HEK293 (cell line): Measurements from ENCODE around the gene MED20.

Source experiments
- CTCF ChIA-PET: fragments of 350-600 bp; formaldehyde crosslinking; extraction: SDS; loops from one replicate; lab custom pipeline; 2021; ENCODE audit warnings: antibody characterized with exemption; lab: Yijun Ruan, JAX
- POLR2A ChIA-PET: fragments of 300-600 bp; formaldehyde crosslinking; extraction: SDS; loops from one replicate; lab custom pipeline; 2020; ENCODE audit warnings: antibody characterized with exemption, inconsistent platforms; lab: Yijun Ruan, JAX
- H3K27ac ChIP-seq: fragments of 200-500 bp; sonication (Bioruptor generic); 2 replicates; pipeline ENCODE4 v1.5.1; 2014; ENCODE audit warnings: low read depth, low read length, control low read depth, inconsistent platforms; ENCODE audit errors: extremely low read depth
- H3K36me3 ChIP-seq, 2 experiments: fragments of 200-500 bp in 1 of 2; sonication (Bioruptor generic) in 1 of 2; 1 replicate in 1 of 2; 2 replicates in 1 of 2; pipeline ENCODE4 v1.5.1; 2014 to 2017; ENCODE audit warnings: inconsistent platforms in 2 of 2, low read length in 2 of 2; ENCODE audit not compliant: control insufficient read depth in 2 of 2, insufficient read depth in 1 of 2
- H3K4me1 ChIP-seq: fragments of 200-500 bp; sonication (Bioruptor generic); 2 replicates; pipeline ENCODE4 v1.5.1; 2014; ENCODE audit warnings: mild to moderate bottlenecking, low read length, inconsistent platforms; ENCODE audit not compliant: control insufficient read depth, insufficient read depth
- H3K4me3 ChIP-seq: 2 replicates; pipeline ENCODE4 v1.5.1; 2011; ENCODE audit warnings: low read depth, mild to moderate bottlenecking, control low read depth, low read length, moderate library complexity
- H3K9me3 ChIP-seq: fragments of 200-500 bp; sonication (Bioruptor generic); 2 replicates; pipeline ENCODE4 v1.5.1; 2014; ENCODE audit warnings: low read depth, low read length, inconsistent platforms; ENCODE audit not compliant: control insufficient read depth, insufficient read depth
- ZNF155 ChIP-seq: fragments of 450-650 bp; formaldehyde crosslinking; IDR thresholded peaks from 2 replicates; pipeline ENCODE4 v1.5.1; 2016; ENCODE audit warnings: missing biosample characterization, missing genetic modification characterization
- ZNF16 ChIP-seq: fragments of 450-650 bp; formaldehyde crosslinking; IDR thresholded peaks from 2 replicates; pipeline ENCODE4 v1.5.1; 2016; ENCODE audit warnings: low read depth, missing biosample characterization, missing genetic modification characterization
- ZNF211 ChIP-seq: fragments of 450-650 bp; formaldehyde crosslinking; IDR thresholded peaks from 2 replicates; pipeline ENCODE4 v1.5.1; 2016; ENCODE audit warnings: low read depth, missing biosample characterization, missing genetic modification characterization
- ZNF214 ChIP-seq: fragments of 450-650 bp; formaldehyde crosslinking; IDR thresholded peaks from 2 replicates; pipeline ENCODE4 v1.5.1; 2017; ENCODE audit warnings: missing biosample characterization, mild to moderate bottlenecking, missing genetic modification characterization, borderline replicate concordance
- ZNF335 ChIP-seq: fragments of 450-650 bp; formaldehyde crosslinking; conservative IDR thresholded peaks from 2 replicates; pipeline ENCODE4 v1.5.1; 2016; ENCODE audit warnings: missing biosample characterization, missing genetic modification characterization
- TF ChIP-seq, protein P1 (sequence below): fragments of 450-650 bp; formaldehyde crosslinking; IDR thresholded peaks from 2 replicates; pipeline ENCODE4 v1.5.1; 2016; ENCODE audit warnings: missing biosample characterization, missing genetic modification characterization, low read depth
- TF ChIP-seq, protein P2 (sequence below): fragments of 450-650 bp; IDR thresholded peaks from 2 replicates; pipeline ENCODE4 v1.5.1; 2018; ENCODE audit warnings: missing biosample characterization, mild to moderate bottlenecking, missing genetic modification characterization
- TF ChIP-seq, protein P3 (sequence below): fragments of 450-650 bp; formaldehyde crosslinking; IDR thresholded peaks from 2 replicates; pipeline ENCODE4 v1.5.1; 2016; ENCODE audit warnings: missing biosample characterization, missing genetic modification characterization
- TF ChIP-seq, protein P4 (sequence below): fragments of 450-650 bp; formaldehyde crosslinking; IDR thresholded peaks from 2 replicates; pipeline ENCODE4 v1.5.1; 2016; ENCODE audit warnings: missing biosample characterization, missing genetic modification characterization, borderline replicate concordance
- TF ChIP-seq, protein P5 (sequence below): fragments of 450-650 bp; formaldehyde crosslinking; IDR thresholded peaks from 2 replicates; pipeline ENCODE4 v1.5.1; 2016; ENCODE audit warnings: missing biosample characterization, missing genetic modification characterization

Gene MED20

DNA sequence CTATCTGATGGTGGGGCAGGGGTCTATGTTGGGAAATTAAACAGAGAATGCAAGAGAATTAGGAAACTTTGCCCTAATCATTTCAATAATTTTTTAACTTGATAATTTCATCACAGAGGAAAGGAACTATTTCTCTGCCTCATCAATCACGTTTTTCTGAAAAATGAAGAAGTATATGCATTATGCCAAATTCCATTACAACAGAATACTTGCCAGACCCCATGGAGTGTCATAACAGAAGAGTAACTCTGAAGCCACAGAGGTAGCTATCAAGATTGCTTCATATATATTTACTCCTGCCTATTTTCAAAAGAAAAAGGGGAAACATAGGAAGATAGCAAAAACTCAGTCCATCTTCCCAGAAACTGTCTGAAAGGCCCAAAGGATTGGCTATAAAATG, 20.1 kb downstream of the MED20 start (continued):
- TF ChIP-seq, protein P1, sequence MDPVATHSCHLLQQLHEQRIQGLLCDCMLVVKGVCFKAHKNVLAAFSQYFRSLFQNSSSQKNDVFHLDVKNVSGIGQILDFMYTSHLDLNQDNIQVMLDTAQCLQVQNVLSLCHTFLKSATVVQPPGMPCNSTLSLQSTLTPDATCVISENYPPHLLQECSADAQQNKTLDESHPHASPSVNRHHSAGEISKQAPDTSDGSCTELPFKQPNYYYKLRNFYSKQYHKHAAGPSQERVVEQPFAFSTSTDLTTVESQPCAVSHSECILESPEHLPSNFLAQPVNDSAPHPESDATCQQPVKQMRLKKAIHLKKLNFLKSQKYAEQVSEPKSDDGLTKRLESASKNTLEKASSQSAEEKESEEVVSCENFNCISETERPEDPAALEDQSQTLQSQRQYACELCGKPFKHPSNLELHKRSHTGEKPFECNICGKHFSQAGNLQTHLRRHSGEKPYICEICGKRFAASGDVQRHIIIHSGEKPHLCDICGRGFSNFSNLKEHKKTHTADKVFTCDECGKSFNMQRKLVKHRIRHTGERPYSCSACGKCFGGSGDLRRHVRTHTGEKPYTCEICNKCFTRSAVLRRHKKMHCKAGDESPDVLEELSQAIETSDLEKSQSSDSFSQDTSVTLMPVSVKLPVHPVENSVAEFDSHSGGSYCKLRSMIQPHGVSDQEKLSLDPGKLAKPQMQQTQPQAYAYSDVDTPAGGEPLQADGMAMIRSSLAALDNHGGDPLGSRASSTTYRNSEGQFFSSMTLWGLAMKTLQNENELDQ (tag by site-specific recombination): no peak
- TF ChIP-seq, protein P2, sequence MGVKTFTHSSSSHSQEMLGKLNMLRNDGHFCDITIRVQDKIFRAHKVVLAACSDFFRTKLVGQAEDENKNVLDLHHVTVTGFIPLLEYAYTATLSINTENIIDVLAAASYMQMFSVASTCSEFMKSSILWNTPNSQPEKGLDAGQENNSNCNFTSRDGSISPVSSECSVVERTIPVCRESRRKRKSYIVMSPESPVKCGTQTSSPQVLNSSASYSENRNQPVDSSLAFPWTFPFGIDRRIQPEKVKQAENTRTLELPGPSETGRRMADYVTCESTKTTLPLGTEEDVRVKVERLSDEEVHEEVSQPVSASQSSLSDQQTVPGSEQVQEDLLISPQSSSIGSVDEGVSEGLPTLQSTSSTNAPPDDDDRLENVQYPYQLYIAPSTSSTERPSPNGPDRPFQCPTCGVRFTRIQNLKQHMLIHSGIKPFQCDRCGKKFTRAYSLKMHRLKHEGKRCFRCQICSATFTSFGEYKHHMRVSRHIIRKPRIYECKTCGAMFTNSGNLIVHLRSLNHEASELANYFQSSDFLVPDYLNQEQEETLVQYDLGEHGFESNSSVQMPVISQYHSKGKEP (tag by site-specific recombination): no peak
- TF ChIP-seq ZNF214 (no peak), ZNF16 (tag by site-specific recombination) (no peak)

DNA sequence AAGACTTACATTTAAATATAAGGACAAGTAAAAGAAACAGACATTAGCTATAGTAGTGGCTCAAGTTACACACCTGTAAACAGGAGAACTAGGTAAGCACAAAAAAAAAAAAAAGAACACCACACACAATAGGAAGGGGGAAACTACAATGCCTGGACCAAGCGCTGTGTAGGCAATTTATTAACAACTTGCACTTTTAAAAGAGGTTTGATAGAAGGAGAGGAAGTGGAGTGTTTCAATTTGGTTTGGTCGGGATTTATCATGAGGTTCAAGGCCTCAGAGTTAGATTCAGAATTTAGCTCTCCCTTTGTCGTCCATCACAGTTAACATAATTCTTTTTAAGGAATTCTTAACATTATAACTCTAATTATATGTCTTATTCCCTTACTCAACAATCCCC, 24.7 kb downstream of the MED20 start:
- no peaks in the 10 kb centered on the region for H3K9me3 ChIP-seq
- CTCF ChIA-PET: interaction anchor here (0.7 to 2.0 kb wide), 4 partner anchors 9 to 148 kb away, joined by 3 to 17 read pairs (median 6); partner anchors contain the start of genes BYSL, MED20 and TOMM6
- H3K36me3 ChIP-seq: no peaks in the 10 kb centered on the region; a peak in 1 of 3 replicates
- TF ChIP-seq ZNF335 (tag by site-specific recombination) (peak; percentile 42), ZNF155 (tag by site-specific recombination) (no peak), ZNF211 (tag by site-specific recombination) (no peak)
- TF ChIP-seq, protein P3, sequence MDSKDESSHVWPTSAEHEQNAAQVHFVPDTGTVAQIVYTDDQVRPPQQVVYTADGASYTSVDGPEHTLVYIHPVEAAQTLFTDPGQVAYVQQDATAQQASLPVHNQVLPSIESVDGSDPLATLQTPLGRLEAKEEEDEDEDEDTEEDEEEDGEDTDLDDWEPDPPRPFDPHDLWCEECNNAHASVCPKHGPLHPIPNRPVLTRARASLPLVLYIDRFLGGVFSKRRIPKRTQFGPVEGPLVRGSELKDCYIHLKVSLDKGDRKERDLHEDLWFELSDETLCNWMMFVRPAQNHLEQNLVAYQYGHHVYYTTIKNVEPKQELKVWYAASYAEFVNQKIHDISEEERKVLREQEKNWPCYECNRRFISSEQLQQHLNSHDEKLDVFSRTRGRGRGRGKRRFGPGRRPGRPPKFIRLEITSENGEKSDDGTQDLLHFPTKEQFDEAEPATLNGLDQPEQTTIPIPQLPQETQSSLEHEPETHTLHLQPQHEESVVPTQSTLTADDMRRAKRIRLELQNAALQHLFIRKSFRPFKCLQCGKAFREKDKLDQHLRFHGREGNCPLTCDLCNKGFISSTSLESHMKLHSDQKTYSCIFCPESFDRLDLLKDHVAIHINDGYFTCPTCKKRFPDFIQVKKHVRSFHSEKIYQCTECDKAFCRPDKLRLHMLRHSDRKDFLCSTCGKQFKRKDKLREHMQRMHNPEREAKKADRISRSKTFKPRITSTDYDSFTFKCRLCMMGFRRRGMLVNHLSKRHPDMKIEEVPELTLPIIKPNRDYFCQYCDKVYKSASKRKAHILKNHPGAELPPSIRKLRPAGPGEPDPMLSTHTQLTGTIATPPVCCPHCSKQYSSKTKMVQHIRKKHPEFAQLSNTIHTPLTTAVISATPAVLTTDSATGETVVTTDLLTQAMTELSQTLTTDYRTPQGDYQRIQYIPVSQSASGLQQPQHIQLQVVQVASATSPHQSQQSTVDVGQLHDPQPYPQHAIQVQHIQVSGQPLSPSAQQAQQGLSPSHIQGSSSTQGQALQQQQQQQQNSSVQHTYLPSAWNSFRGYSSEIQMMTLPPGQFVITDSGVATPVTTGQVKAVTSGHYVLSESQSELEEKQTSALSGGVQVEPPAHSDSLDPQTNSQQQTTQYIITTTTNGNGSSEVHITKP (tag by site-specific recombination): peak; percentile 47; the same call in 1 of the 2 replicates
- TF ChIP-seq, protein P4, sequence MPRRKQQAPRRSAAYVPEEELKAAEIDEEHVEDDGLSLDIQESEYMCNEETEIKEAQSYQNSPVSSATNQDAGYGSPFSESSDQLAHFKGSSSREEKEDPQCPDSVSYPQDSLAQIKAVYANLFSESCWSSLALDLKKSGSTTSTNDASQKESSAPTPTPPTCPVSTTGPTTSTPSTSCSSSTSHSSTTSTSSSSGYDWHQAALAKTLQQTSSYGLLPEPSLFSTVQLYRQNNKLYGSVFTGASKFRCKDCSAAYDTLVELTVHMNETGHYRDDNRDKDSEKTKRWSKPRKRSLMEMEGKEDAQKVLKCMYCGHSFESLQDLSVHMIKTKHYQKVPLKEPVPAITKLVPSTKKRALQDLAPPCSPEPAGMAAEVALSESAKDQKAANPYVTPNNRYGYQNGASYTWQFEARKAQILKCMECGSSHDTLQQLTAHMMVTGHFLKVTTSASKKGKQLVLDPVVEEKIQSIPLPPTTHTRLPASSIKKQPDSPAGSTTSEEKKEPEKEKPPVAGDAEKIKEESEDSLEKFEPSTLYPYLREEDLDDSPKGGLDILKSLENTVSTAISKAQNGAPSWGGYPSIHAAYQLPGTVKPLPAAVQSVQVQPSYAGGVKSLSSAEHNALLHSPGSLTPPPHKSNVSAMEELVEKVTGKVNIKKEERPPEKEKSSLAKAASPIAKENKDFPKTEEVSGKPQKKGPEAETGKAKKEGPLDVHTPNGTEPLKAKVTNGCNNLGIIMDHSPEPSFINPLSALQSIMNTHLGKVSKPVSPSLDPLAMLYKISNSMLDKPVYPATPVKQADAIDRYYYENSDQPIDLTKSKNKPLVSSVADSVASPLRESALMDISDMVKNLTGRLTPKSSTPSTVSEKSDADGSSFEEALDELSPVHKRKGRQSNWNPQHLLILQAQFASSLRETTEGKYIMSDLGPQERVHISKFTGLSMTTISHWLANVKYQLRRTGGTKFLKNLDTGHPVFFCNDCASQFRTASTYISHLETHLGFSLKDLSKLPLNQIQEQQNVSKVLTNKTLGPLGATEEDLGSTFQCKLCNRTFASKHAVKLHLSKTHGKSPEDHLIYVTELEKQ (tag by site-specific recombination): no peak
- TF ChIP-seq, protein P5, sequence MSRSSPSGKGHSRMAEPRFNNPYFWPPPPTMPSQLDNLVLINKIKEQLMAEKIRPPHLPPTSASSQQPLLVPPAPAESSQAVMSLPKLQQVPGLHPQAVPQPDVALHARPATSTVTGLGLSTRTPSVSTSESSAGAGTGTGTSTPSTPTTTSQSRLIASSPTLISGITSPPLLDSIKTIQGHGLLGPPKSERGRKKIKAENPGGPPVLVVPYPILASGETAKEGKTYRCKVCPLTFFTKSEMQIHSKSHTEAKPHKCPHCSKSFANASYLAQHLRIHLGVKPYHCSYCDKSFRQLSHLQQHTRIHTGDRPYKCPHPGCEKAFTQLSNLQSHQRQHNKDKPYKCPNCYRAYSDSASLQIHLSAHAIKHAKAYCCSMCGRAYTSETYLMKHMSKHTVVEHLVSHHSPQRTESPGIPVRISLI: 0 out of 2 replicates have a peak, but pooled peaks have one; percentile 24
- H3K4me1 ChIP-seq: peaks cover 9% of the 10 kb centered on the region; the same call in 1 of the 2 replicates
- H3K4me3 ChIP-seq: no peak overlapping the region; the same call in 1 of the 2 replicates
- POLR2A ChIA-PET: interaction anchor here (1.5 to 2.5 kb wide), 4 partner anchors 9 to 154 kb away, joined by 5 to 16 read pairs (median 10); partner anchors contain the start of genes BYSL, MED20, TAF8 and TOMM6
- H3K27ac ChIP-seq: no peak overlapping the region
